Activated CD8-positive, alpha-beta memory T cell treated with anti-CD3 and anti-CD28 coated beads, Interleukin-2, amount 10 ng/mL, durations not matched to agents 7 days and 5 days (primary cell): Measurements from ENCODE around the gene HOXB1. TPM values are rescaled to one million over a fixed set of nuclear protein-coding genes. Genes with fewer than 3 reads are reported as not detected.
A peak's percentile ranks its signal among the peaks of the same experiment; 100 is the strongest.

ENCODE experiments used
- ATAC-seq: fragments of 150-1000 bp; cut with Tn5 transposase; one replicate; pipeline ENCODE4 v1.10.0; 2021; ENCODE audit warnings: moderate library complexity
- CTCF ChIA-PET: fragments of 350-600 bp; sonication (Branson Sonifier 250); formaldehyde crosslinking; loops from one replicate; lab custom pipeline; 2021; ENCODE audit warnings: antibody characterized with exemption; lab: Charles Lee
- DNase-seq: peaks from one replicate; pipeline ENCODE4 v3.0.0-alpha.2; 2020
- H3K27ac Mint-ChIP-seq: one replicate; pipeline ENCODE4 v1.8.0; 2021; ENCODE audit warnings: mild to moderate bottlenecking, mixed read lengths
- H3K27me3 Mint-ChIP-seq: one replicate; pipeline ENCODE4 v1.8.0; 2021; ENCODE audit warnings: mixed read lengths
- H3K36me3 Mint-ChIP-seq: one replicate; pipeline ENCODE4 v1.8.0; 2021; ENCODE audit warnings: mild to moderate bottlenecking, mixed read lengths
- H3K4me1 Mint-ChIP-seq: one replicate; pipeline ENCODE4 v1.8.0; 2021; ENCODE audit warnings: mixed read lengths
- H3K4me3 Mint-ChIP-seq: one replicate; pipeline ENCODE4 v1.8.0; 2021; ENCODE audit warnings: mild to moderate bottlenecking, moderate library complexity, mixed read lengths
- H3K9me3 Mint-ChIP-seq: one replicate; pipeline ENCODE4 v1.8.0; 2022; ENCODE audit warnings: low read depth, mixed read lengths
- total RNA-seq, 2 experiments: library from RNA; stranded (reverse); gene quantifications; one replicate each; pipeline ENCODE4 v1.2.3, GENCODE V29; 2021

HOXB1 gene
- total RNA-seq, 2 experiments from 2014 or later: not detected

- Mint-ChIP-seq H3K27me3 (peaks cover 4% of the 10 kb centered on the region), H3K9me3 (no peaks in the 10 kb centered on the region), H3K4me1 (peaks cover 32% of the 10 kb centered on the region), H3K36me3 (peaks cover 10% of the 10 kb centered on the region), H3K27ac (peak overlapping the region; percentile 75), H3K4me3 (peak overlapping the region; percentile 51)
- DNase-seq (peak; percentile 57), ATAC-seq (no peak)
- CTCF ChIA-PET: interaction anchor here (0.7 to 3.0 kb wide), 4 partner anchors 37 to 196 kb away, joined by 3 to 17 read pairs (median 5); no protein-coding TSS in a partner anchor
Measured at GRCh38 chr17:48547808-48548522, 17.2 kb upstream of the HOXB1 start.

DNA sequence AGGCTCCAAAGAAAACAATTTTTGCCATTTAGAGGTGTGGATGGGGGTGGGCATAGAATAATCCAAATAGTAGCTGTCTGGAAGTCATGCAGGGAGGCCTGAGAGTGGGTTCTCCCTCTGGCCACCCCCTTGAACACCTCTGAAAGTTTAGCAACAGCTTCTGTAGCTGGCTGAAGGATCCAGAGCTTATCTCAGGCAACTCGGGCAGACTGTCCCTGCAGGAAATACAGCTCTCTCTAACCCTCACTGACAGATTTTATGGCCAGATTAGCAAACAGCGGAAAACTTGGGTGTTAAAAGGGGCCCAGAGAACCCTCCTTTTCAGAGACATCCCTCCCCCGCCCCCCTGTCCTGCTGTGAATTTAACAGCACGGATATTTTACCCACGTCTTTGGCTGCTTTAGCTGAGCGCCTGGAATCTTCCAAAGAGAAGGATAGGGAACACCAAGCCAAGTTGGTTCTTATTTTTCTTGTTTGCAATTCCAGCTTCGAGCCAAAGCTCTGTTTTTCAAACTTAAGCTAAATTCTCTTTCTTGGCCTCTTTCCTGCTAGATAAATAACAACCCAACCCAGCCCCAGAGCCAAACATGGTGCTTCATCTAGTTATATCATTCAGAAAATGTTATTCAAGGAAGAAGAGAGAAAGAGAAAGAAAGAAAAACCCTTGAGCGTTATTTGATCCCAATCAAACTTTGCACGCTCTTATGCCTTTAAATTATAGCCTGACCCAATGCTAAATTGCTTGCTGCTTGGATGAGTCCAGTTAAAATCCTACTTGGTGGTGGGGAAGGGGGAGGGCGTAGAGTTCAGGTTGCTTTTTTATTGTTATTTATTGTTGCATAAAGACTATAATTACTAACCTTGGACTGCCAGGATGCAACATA is 16.4 kb upstream of the HOXB1 start:
- ATAC-seq (no peak), DNase-seq (no peak)
- peaks cover 35% of the 10 kb centered on the region for H3K4me1 Mint-ChIP-seq
- peak overlapping the region; percentile 51 for H3K4me3 Mint-ChIP-seq
- CTCF ChIA-PET: interaction anchor here (0.7 to 3.0 kb wide), 5 partner anchors 36 to 196 kb away, joined by 3 to 17 read pairs (median 4); partner anchors contain the start of gene HOXB5
- no peaks in the 10 kb centered on the region for H3K9me3 Mint-ChIP-seq
- peaks cover 8% of the 10 kb centered on the region for H3K27me3 Mint-ChIP-seq
- peak overlapping the region; percentile 75 for H3K27ac Mint-ChIP-seq
- H3K36me3 Mint-ChIP-seq: peaks cover 13% of the 10 kb centered on the region

GRCh38 chr17:48546137-48546923 is 15.5 kb upstream of the HOXB1 start:
- peaks cover 38% of the 10 kb centered on the region for H3K4me1 Mint-ChIP-seq
- H3K9me3 Mint-ChIP-seq: no peaks in the 10 kb centered on the region
- H3K27me3 Mint-ChIP-seq: peaks cover 13% of the 10 kb centered on the region
- H3K36me3 Mint-ChIP-seq: peaks cover 17% of the 10 kb centered on the region
- DNase-seq (no peak), ATAC-seq (no peak)
- H3K27ac Mint-ChIP-seq: peak overlapping the region; percentile 38
- H3K4me3 Mint-ChIP-seq: no peak overlapping the region
- CTCF ChIA-PET: interaction anchor here (1.5 to 3.0 kb wide), 4 partner anchors 35 to 195 kb away, joined by 3 to 17 read pairs (median 6); partner anchors contain the start of gene HOXB5

- peak overlapping the region; percentile 93 for H3K27ac Mint-ChIP-seq
- H3K9me3 Mint-ChIP-seq: no peaks in the 10 kb centered on the region
- peaks cover 42% of the 10 kb centered on the region for H3K4me1 Mint-ChIP-seq
- peaks cover 18% of the 10 kb centered on the region for H3K27me3 Mint-ChIP-seq
- H3K4me3 Mint-ChIP-seq: peak overlapping the region; percentile 88
- H3K36me3 Mint-ChIP-seq: peaks cover 15% of the 10 kb centered on the region
- no peak for ATAC-seq
- DNase-seq: no peak
- CTCF ChIA-PET: interaction anchor here (1.6 kb wide), 1 partner anchor 48 kb away, joined by 4 read pairs; the partner anchor contains the start of gene HOXB5
Measured at GRCh38 chr17:48545539-48545938, 14.7 kb upstream of the HOXB1 start.

DNA sequence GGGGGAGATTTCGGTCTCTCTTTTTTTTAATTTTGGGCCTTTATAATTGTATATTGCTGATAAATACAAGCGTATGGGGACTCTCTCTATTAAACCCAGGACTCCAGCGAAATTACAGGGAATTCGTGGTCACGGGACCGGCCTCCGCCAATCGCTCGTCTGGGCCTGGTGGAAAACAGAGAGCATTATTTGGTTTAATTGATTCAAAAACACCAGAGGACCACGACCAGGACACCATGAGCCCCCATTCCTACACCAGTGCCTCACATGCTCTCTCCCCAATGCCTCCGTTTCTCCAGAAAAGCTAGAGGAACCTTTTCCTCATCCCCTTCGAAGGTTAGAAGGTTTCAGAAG is 14.2 kb upstream of the HOXB1 start, which contains the start of gene HOXB2:
Gene HOXB2, minus strand, starts transcription at position 88 of the 354 bp plus-strand sequence. CDS start 198 bp downstream, outside the sequence.
- H3K27ac Mint-ChIP-seq: peak within 1 kb of the TSS; percentile 93
- peak within 1 kb of the TSS; percentile 88 for H3K4me3 Mint-ChIP-seq
- DNase-seq (no peak), ATAC-seq (no peak)
- peaks cover 46% of the 10 kb centered on the region for H3K4me1 Mint-ChIP-seq
- H3K27me3 Mint-ChIP-seq: peaks cover 18% of the 10 kb centered on the region
- no peaks in the 10 kb centered on the region for H3K9me3 Mint-ChIP-seq
- H3K36me3 Mint-ChIP-seq: peaks cover 12% of the 10 kb centered on the region
- CTCF ChIA-PET: no interaction called here

DNA sequence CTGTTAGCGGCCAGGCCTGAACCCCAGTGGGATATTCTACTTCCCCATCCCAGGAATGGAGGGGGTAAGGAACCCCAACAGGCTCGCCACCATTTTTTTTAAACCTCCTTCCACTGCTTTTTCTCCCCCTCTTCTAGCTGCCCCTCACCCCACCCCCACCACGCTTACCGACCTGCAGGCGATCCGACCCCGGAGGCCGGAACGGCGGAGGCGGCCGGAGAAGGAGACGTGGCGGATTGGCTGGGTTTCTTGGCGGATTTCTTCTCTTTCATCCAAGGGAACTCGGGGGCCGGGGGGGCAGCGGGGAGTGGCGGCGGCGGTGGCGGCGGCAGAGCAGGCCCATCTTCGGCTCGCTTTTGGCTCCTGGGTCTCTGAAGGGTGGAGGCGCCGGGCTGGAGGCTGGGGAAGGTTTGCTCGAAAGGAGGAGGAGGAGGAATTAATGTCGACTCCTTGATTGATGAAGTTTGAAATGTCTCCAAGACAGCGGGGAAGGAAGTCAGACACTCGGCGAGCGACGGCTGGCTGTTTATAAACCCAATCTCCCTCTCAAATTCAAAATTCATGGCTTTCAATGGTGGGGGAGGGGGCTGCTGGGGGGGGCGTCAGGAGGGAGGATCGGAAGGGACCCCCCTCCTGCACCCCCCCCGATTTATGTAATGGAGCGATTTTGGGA is 13.7 kb upstream of the HOXB1 start:
- H3K4me3 Mint-ChIP-seq: peak overlapping the region; percentile 88
- peaks cover 18% of the 10 kb centered on the region for H3K27me3 Mint-ChIP-seq
- peak overlapping the region; percentile 93 for H3K27ac Mint-ChIP-seq
- H3K4me1 Mint-ChIP-seq: peaks cover 46% of the 10 kb centered on the region
- no peak for ATAC-seq
- DNase-seq: peak; percentile 61
- CTCF ChIA-PET: interaction anchor here (1.1 to 2.4 kb wide), 3 partner anchors 49 to 209 kb away, joined by 3 to 14 read pairs (median 4); partner anchors contain the start of gene HOXB5
- peaks cover 10% of the 10 kb centered on the region for H3K36me3 Mint-ChIP-seq
- no peaks in the 10 kb centered on the region for H3K9me3 Mint-ChIP-seq

GRCh38 chr17:48543854-48544348 is 13.1 kb upstream of the HOXB1 start:
- Mint-ChIP-seq H3K4me3 (peak overlapping the region; percentile 88), H3K36me3 (peaks cover 9% of the 10 kb centered on the region), H3K4me1 (peaks cover 46% of the 10 kb centered on the region), H3K27ac (peak overlapping the region; percentile 93), H3K27me3 (peaks cover 18% of the 10 kb centered on the region), H3K9me3 (no peaks in the 10 kb centered on the region)
- CTCF ChIA-PET: interaction anchor here (1.0 to 2.4 kb wide), 4 partner anchors 49 to 208 kb away, joined by 3 to 14 read pairs (median 4); partner anchors contain the start of gene HOXB5
- peak; percentile 52 for DNase-seq
- peak; percentile 37 for ATAC-seq

- Mint-ChIP-seq H3K4me3 (peak overlapping the region; percentile 88), H3K36me3 (peaks cover 9% of the 10 kb centered on the region), H3K4me1 (peaks cover 43% of the 10 kb centered on the region), H3K9me3 (no peaks in the 10 kb centered on the region), H3K27me3 (peaks cover 18% of the 10 kb centered on the region), H3K27ac (peak overlapping the region; percentile 95)
- DNase-seq (peak; percentile 79), ATAC-seq (peak; percentile 74)
- CTCF ChIA-PET: interaction anchor here (0.9 to 2.4 kb wide), 5 partner anchors 32 to 208 kb away, joined by 3 to 14 read pairs (median 3); partner anchors contain the start of gene HOXB5
Measured at GRCh38 chr17:48543107-48543853, 12.5 kb upstream of the HOXB1 start.

- peak overlapping the region; percentile 95 for H3K27ac Mint-ChIP-seq
- ATAC-seq (no peak), DNase-seq (no peak)
- peaks cover 18% of the 10 kb centered on the region for H3K27me3 Mint-ChIP-seq
- H3K9me3 Mint-ChIP-seq: no peaks in the 10 kb centered on the region
- CTCF ChIA-PET: interaction anchor here (0.9 to 2.4 kb wide), 2 partner anchors 31 to 50 kb away, joined by 3 to 14 read pairs; no protein-coding TSS in a partner anchor
- peaks cover 9% of the 10 kb centered on the region for H3K36me3 Mint-ChIP-seq
- peak overlapping the region; percentile 88 for H3K4me3 Mint-ChIP-seq
- peaks cover 37% of the 10 kb centered on the region for H3K4me1 Mint-ChIP-seq
Measured at GRCh38 chr17:48542698-48543106, 11.9 kb upstream of the HOXB1 start.

DNA sequence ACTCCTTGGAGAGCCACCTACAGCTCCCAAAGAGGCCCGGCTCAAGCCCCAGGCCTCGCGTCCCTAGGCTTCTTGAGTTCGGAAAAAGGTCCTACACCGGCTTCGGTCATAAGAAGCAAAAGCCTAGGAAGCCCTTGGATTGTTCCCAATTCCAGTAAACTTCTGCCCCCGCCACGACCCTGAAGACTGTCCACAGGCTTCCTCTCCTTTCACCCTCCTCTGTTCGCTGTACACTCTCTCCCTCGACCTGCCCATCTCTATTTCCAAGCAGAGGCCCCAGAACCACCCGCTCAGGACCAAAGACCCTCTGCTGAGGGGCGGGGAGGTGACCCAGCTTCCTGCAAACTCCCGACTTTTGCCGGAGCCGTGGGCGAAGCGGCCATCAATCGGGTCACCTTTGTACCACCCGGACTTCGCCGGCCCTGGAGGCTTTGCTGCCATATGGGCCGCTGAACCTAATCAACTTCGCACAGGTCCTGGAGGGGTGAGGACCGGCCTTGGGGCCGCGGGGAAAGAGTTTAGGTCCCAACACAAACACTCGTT is 11.4 kb upstream of the HOXB1 start:
- Mint-ChIP-seq H3K4me3 (peak overlapping the region; percentile 88), H3K9me3 (no peaks in the 10 kb centered on the region), H3K4me1 (peaks cover 32% of the 10 kb centered on the region), H3K27me3 (peaks cover 22% of the 10 kb centered on the region), H3K36me3 (peaks cover 9% of the 10 kb centered on the region), H3K27ac (peak overlapping the region; percentile 96)
- CTCF ChIA-PET: interaction anchor here (0.9 to 2.4 kb wide), 5 partner anchors 36 to 343 kb away, joined by 3 to 14 read pairs (median 3); no protein-coding TSS in a partner anchor
- ATAC-seq (no peak), DNase-seq (peak; percentile 45)

DNA sequence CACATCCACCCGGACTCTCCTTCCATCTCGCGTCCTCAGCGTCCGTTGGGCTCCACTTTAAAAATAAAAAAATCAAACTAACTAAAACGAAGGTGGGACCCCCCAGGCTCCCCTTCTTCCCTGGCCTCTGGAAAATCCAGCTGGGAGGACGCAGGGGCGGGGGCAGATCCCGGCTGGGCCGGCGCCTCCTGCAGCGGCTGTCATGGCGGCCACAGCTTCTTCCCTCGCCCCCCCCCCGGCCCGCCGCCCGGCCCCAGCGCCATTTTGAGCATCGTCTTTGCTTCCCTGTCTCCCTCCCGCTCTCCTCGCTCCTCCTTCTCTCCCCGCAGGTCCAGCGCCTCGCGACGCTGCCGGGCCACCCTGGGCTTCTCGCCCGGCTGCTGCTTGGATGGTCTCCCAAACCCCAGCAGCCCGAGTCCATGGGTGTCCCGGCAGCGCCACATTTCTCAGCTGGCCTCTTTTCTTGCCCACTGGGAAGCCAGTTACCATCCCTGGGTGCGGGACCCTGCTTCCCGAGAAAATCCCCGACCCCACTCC is 10.8 kb upstream of the HOXB1 start:
- H3K36me3 Mint-ChIP-seq: peaks cover 9% of the 10 kb centered on the region
- CTCF ChIA-PET: interaction anchor here (0.6 to 1.3 kb wide), 5 partner anchors 36 to 343 kb away, joined by 3 to 9 read pairs (median 3); no protein-coding TSS in a partner anchor
- ATAC-seq: peak; percentile 32
- H3K4me3 Mint-ChIP-seq: peak overlapping the region; percentile 88
- peaks cover 29% of the 10 kb centered on the region for H3K4me1 Mint-ChIP-seq
- H3K27ac Mint-ChIP-seq: peak overlapping the region; percentile 96
- peak; percentile 56 for DNase-seq
- H3K9me3 Mint-ChIP-seq: no peaks in the 10 kb centered on the region
- H3K27me3 Mint-ChIP-seq: peaks cover 23% of the 10 kb centered on the region
